ENCODE measurements around the gene TXNDC8. TPM values are rescaled to one million over a fixed set of nuclear protein-coding genes. Genes with fewer than 3 reads are reported as not detected.

Gene TXNDC8
- total RNA-seq, 1 experiment from 2014 or later, result not detected

DNA sequence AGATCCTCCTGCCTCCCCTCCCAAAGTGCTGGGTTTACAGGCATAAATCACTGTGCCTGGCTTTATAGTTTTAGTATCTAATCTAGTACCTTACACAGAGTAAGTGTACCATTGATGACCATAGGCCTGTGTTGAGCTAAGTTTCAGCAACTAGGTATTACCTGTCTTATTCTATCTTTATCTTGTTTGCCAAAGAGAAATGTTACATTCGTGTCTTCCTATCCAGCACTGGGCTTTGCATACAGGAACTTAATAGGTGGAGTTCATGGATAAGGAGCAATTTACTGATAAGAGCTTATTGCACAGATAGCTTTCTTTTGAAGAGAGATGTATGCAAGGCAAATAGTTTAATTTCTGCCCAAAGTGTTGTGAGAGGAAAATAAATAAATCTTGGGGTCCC lies 30.5 kb downstream of the TXNDC8 start:
- H3K9me3 ChIP-seq (ENCODE audit: control insufficient read depth, insufficient read depth, low read depth, low read length), result no peaks in the 10 kb centered on the region
- H3K36me3 ChIP-seq (ENCODE audit: control insufficient read depth, insufficient read depth, low read length), result no peaks in the 10 kb centered on the region
- no peak overlapping the region for H3K27ac ChIP-seq (ENCODE audit: low read length)
- no peak overlapping the region for H3K4me3 ChIP-seq (ENCODE audit: low read depth in 2 of 2, low read length in 2 of 2)
- in situ Hi-C loops (cut with HindIII; ENCODE audit: low pct_unique_long_range_greater_than_20kb, low sequenced_read_pairs) (no loop called here), intact Hi-C loops (cut with micrococcal nuclease; ENCODE audit: unreplicated experiment) (no loop called here)
- BruUV-seq (replicated peaks), result no TSS peak
- no peak for DNase-seq (ENCODE audit: low read depth, low spot score)
- H3K27me3 ChIP-seq (ENCODE audit: control insufficient read depth, insufficient read depth, low read length), result no peaks in the 10 kb centered on the region
- ATAC-seq, result no peak
- TF ChIP-seq POLR2AphosphoS5 (IDR thresholded peaks at IDR 0.05; ENCODE audit: low read depth, low read length), result no peak
- TF ChIP-seq TCF7L2 (IDR thresholded peaks at IDR 0.05; ENCODE audit: low read depth, low read length), result no peak
- TF ChIP-seq, protein P1, sequence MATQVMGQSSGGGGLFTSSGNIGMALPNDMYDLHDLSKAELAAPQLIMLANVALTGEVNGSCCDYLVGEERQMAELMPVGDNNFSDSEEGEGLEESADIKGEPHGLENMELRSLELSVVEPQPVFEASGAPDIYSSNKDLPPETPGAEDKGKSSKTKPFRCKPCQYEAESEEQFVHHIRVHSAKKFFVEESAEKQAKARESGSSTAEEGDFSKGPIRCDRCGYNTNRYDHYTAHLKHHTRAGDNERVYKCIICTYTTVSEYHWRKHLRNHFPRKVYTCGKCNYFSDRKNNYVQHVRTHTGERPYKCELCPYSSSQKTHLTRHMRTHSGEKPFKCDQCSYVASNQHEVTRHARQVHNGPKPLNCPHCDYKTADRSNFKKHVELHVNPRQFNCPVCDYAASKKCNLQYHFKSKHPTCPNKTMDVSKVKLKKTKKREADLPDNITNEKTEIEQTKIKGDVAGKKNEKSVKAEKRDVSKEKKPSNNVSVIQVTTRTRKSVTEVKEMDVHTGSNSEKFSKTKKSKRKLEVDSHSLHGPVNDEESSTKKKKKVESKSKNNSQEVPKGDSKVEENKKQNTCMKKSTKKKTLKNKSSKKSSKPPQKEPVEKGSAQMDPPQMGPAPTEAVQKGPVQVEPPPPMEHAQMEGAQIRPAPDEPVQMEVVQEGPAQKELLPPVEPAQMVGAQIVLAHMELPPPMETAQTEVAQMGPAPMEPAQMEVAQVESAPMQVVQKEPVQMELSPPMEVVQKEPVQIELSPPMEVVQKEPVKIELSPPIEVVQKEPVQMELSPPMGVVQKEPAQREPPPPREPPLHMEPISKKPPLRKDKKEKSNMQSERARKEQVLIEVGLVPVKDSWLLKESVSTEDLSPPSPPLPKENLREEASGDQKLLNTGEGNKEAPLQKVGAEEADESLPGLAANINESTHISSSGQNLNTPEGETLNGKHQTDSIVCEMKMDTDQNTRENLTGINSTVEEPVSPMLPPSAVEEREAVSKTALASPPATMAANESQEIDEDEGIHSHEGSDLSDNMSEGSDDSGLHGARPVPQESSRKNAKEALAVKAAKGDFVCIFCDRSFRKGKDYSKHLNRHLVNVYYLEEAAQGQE (IDR thresholded peaks at IDR 0.05; ENCODE audit: insufficient read depth in 1 of 2, low read depth in 2 of 2, low read length in 1 of 2), result no peak
- POLR2A ChIA-PET, result no interaction called here
- CTCF ChIA-PET, result no interaction called here
- no peaks in the 10 kb centered on the region for H3K4me1 ChIP-seq (ENCODE audit: control insufficient read depth, insufficient read depth, low read length)

DNA sequence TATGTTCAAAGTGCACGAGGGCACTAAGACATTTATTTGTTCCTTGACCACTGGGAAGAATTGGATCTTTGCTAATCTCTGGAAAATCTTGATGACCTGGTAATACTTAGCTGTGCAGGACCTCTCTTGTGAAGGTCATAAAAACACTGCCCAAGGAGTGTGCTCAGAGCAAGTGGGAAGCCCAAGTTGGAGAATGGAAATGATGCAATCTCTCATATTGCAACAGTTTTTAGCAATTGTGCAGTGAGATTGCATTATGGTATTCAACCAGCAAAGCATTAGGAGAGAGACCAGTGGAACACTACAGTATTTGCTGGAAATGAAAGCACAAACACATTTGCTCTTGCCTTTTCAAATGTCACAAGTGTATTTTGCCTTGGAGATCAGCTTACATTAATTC lies 34.5 kb downstream of the TXNDC8 start:
- Histone ChIP-seq H3K36me3 (ENCODE audit: control insufficient read depth, insufficient read depth, low read length) (no peaks in the 10 kb centered on the region), H3K4me1 (ENCODE audit: control insufficient read depth, insufficient read depth, low read length) (no peaks in the 10 kb centered on the region), H3K9me3 (ENCODE audit: control insufficient read depth, insufficient read depth, low read depth, low read length) (no peaks in the 10 kb centered on the region), H3K27ac (ENCODE audit: low read length) (no peak overlapping the region), H3K27me3 (ENCODE audit: control insufficient read depth, insufficient read depth, low read length) (no peaks in the 10 kb centered on the region), H3K4me3 (ENCODE audit: low read depth in 2 of 2, low read length in 2 of 2) (no peak overlapping the region)
- intact Hi-C loops (cut with micrococcal nuclease; ENCODE audit: unreplicated experiment), result no loop called here
- ChIA-PET CTCF (no interaction called here), POLR2A (no interaction called here)
- ATAC-seq (no peak), DNase-seq (ENCODE audit: low read depth, low spot score) (no peak)
- no TSS peak for BruUV-seq (replicated peaks)
- no peak for TF ChIP-seq SIN3A (IDR thresholded peaks at IDR 0.05; ENCODE audit: borderline replicate concordance, insufficient read depth, low read depth, low read length)
- TF ChIP-seq, protein P2, sequence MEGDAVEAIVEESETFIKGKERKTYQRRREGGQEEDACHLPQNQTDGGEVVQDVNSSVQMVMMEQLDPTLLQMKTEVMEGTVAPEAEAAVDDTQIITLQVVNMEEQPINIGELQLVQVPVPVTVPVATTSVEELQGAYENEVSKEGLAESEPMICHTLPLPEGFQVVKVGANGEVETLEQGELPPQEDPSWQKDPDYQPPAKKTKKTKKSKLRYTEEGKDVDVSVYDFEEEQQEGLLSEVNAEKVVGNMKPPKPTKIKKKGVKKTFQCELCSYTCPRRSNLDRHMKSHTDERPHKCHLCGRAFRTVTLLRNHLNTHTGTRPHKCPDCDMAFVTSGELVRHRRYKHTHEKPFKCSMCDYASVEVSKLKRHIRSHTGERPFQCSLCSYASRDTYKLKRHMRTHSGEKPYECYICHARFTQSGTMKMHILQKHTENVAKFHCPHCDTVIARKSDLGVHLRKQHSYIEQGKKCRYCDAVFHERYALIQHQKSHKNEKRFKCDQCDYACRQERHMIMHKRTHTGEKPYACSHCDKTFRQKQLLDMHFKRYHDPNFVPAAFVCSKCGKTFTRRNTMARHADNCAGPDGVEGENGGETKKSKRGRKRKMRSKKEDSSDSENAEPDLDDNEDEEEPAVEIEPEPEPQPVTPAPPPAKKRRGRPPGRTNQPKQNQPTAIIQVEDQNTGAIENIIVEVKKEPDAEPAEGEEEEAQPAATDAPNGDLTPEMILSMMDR (IDR thresholded peaks at IDR 0.05), result no peak
- in situ Hi-C loops (cut with HindIII; ENCODE audit: low pct_unique_long_range_greater_than_20kb, low sequenced_read_pairs), result no loop called here

DNA sequence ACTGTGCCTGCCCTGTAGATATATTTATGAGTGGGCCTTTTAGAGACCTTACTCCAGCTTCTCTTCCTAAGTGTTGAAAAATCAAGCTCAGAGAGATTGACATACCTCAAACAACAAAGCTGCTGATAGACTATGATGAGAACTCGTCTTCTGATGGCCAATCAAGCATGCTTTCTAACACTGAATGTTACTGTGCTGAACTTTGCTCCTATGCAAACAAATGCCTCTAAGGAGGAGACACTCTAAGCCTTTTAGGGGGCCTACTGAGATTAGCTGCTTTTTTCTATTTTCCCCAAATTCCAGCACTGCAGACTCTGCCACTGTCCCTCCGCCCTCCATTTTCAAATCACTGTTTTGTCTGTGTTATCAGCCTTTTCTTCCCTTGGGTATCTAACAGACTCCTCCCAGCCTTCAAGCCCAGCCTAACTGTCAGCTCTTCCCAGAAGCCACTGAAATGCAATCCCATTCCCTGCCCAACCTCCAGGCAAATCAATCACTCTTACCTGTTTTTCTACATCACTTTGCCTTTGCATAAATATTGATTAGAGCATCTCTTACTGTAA lies 39.5 kb downstream of the TXNDC8 start:
- POLR2A ChIA-PET, result no interaction called here
- in situ Hi-C loops (cut with HindIII; ENCODE audit: low pct_unique_long_range_greater_than_20kb, low sequenced_read_pairs), result no loop called here
- DNase-seq (ENCODE audit: low read depth, low spot score), result no peak
- Histone ChIP-seq H3K27me3 (ENCODE audit: control insufficient read depth, insufficient read depth, low read length) (no peaks in the 10 kb centered on the region), H3K36me3 (ENCODE audit: control insufficient read depth, insufficient read depth, low read length) (no peaks in the 10 kb centered on the region), H3K9me3 (ENCODE audit: control insufficient read depth, insufficient read depth, low read depth, low read length) (no peaks in the 10 kb centered on the region), H3K4me1 (ENCODE audit: control insufficient read depth, insufficient read depth, low read length) (no peaks in the 10 kb centered on the region), H3K4me3 (ENCODE audit: low read depth in 2 of 2, low read length in 2 of 2) (no peak overlapping the region), H3K27ac (ENCODE audit: low read length) (no peak overlapping the region)
- TF ChIP-seq SIN3A (IDR thresholded peaks at IDR 0.05; ENCODE audit: borderline replicate concordance, insufficient read depth, low read depth, low read length), result no peak
- TF ChIP-seq, protein P1 (IDR thresholded peaks at IDR 0.05; ENCODE audit: insufficient read depth in 1 of 2, low read depth in 2 of 2, low read length in 1 of 2), result no peak
- no peak for TF ChIP-seq POLR2AphosphoS5 (IDR thresholded peaks at IDR 0.05; ENCODE audit: low read depth, low read length)
- TF ChIP-seq TCF7L2 (IDR thresholded peaks at IDR 0.05; ENCODE audit: low read depth, low read length), result no peak
- TF ChIP-seq, protein P2 (IDR thresholded peaks at IDR 0.05), result no peak
- BruUV-seq (replicated peaks), result no TSS peak
- CTCF ChIA-PET, result interaction anchor here (0.6 kb wide), 1 partner anchor 390 kb away, joined by 4 read pairs; no protein-coding TSS in a partner anchor
- intact Hi-C loops (cut with micrococcal nuclease; ENCODE audit: unreplicated experiment), result no loop called here
- ATAC-seq, result no peak

All from Panc1 (cell line).